LNCaP clone FGC (cell line): ENCODE measurements around the gene MYO16.
"Not testable (repeated sequence)": the region's sequence is repeated elsewhere in the genome, so short reads cannot be mapped to it uniquely, and the experiment has no call there.

Source experiments
- DNase-seq: peaks from one replicate; pipeline ENCODE4 v3.0.0-alpha.2; 2011; ENCODE audit warnings: low read depth
- H3K4me3 ChIP-seq: 2 replicates; pipeline ENCODE4 v1.5.1; 2011; ENCODE audit warnings: mild to moderate bottlenecking, low read depth, low read length, control low read depth
- TF ChIP-seq, protein P1 (sequence below): IDR thresholded peaks from 2 replicates; pipeline ENCODE4 v1.5.1; 2012; ENCODE audit warnings: mild to moderate bottlenecking; ENCODE audit not compliant: control insufficient read depth, insufficient read depth; ENCODE audit errors: extremely low read depth

The MYO16 gene

GRCh38 chr13:109214393-109214792 is 585.0 kb downstream of the MYO16 start:
- TF ChIP-seq, protein P1, sequence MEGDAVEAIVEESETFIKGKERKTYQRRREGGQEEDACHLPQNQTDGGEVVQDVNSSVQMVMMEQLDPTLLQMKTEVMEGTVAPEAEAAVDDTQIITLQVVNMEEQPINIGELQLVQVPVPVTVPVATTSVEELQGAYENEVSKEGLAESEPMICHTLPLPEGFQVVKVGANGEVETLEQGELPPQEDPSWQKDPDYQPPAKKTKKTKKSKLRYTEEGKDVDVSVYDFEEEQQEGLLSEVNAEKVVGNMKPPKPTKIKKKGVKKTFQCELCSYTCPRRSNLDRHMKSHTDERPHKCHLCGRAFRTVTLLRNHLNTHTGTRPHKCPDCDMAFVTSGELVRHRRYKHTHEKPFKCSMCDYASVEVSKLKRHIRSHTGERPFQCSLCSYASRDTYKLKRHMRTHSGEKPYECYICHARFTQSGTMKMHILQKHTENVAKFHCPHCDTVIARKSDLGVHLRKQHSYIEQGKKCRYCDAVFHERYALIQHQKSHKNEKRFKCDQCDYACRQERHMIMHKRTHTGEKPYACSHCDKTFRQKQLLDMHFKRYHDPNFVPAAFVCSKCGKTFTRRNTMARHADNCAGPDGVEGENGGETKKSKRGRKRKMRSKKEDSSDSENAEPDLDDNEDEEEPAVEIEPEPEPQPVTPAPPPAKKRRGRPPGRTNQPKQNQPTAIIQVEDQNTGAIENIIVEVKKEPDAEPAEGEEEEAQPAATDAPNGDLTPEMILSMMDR: no peak

DNA sequence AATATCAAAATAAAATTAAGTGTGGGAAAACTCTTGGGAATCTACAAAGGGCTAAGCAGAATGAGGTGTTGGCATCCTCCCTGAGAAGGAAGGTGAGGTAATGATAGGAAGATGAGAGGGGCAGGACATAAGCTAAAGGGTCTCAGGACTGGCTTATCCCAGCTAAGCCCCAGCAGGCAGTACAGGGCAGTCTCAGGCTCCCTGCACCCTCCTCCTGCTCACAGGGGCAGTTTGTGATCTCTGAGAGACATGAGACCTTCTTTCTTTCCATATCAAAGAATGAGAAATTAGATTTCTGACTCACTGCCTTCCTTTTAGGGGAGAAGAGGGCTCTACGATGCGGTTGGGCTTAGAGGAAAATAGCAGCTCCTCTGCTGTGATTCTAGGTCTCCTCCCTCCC is 586.0 kb downstream of the MYO16 start:
- H3K4me3 ChIP-seq: no peak overlapping the region
- TF ChIP-seq, protein P1: no peak
- no peak for DNase-seq

More at GRCh38 chr13:109214393-109214792, 585.0 kb downstream of the MYO16 start:
- no peak for DNase-seq
- H3K4me3 ChIP-seq: no peak overlapping the region

- not testable (repeated sequence) for DNase-seq, H3K4me3 ChIP-seq
Measured at GRCh38 chr13:109217510-109217909, 588.1 kb downstream of the MYO16 start.

DNA sequence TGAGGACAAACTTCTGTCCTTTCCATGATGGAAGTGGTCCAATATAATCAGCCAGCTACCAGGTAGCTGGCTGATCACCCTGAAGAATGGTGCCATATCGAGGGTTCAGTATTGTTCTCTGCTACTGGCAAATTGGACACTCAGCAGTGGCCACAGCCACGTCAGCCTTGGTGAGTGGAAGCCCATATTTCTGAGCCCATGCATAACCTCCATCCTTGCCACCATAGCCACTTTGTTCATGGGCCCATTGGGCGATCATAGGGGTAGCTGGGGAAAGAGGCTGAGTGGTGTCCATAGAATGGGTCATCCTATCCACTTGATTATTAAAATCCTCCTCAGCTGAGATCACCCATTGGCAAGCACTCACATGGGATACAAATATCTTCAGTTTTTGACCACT is 591.2 kb downstream of the MYO16 start:
- TF ChIP-seq, protein P1: no peak
- no peak for DNase-seq
- H3K4me3 ChIP-seq: no peak overlapping the region

DNA sequence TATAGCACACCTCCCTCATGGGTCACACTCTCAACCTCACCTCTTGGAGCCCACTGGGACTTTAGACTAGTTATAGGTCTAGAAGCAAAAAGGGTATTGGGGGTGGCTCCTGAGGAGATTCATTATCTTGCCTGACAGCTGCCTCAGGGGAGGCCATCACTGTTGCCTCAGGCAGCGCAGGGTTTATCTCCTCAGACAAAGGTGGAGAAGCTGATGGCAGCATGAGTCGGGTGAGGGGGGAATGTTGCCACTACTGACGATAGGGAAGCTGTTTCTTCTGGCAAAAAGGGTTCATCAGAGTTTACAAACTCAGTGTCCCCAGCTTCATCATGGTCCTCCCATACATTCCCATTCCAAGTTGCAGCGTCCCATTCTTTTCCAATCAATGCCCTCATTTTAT is 594.6 kb downstream of the MYO16 start:
- H3K4me3 ChIP-seq: no peak overlapping the region
- DNase-seq: no peak
- TF ChIP-seq, protein P1: no peak

- DNase-seq: no peak
- TF ChIP-seq, protein P1: no peak
- H3K4me3 ChIP-seq: no peak overlapping the region
Measured at GRCh38 chr13:109226631-109227030, 597.2 kb downstream of the MYO16 start.

GRCh38 chr13:109227344-109227940 is 598.0 kb downstream of the MYO16 start:
- no peak overlapping the region for H3K4me3 ChIP-seq
- no peak for DNase-seq
- TF ChIP-seq, protein P1: no peak
